ENCODE measurements around the gene USP8.
"Not testable (repeated sequence)": the region's sequence is repeated elsewhere in the genome, so short reads cannot be mapped to it uniquely, and the experiment has no call there.

USP8 gene

GRCh38 chr15:50424066-50424890, at the start of gene USP8:
TSS of gene USP8 (plus strand) at chr15:50424405. CDS start at chr15:50439074, 14,669 bp downstream.
- DNase-seq, result peak; percentile 91 to 95

DNA sequence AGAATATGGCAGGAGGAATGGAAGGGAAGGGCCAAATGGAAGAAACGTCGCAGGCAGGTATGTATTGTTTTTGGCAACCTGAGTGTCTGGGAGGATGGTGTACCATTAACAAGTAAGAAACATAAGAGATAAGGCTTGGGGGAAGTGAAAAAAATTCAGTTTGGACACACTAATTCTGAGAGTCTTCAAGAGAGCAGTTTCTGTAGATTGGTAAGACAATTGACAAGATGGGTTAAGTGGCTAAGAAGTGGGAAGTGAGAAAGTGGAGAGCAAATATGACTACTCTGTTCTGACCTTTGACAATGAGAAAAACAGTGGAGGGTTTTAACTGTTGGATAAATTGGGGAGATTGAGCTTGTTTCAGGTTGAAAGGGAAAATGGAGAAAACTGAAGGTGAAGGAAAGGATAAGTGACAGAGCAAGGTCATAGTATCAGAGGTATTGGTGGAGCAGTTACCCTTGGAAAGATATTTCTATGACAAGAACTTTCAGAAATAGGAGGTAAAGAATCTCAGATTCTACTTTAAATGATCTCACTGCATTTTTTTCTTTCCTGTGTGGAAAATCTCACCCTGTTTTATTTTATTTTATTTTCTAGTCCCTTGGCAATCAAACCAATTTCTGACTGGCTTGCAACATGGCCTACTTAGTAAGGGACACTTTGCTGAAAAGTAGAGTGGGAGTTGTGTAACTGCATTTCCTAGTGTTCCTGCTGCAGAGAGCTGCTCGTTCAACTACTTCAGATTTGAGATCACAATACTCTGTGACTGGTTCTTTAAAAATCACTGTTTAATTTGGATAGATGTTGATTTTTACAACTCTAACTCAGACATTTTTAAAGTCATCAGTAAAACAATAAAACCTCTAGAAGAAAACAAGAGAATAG, 46.1 kb upstream of the USP8 start:
- DNase-seq, result no peak

- DNase-seq, result no peak
Measured at GRCh38 chr15:50378776-50379175, 45.4 kb upstream of the USP8 start.

DNA sequence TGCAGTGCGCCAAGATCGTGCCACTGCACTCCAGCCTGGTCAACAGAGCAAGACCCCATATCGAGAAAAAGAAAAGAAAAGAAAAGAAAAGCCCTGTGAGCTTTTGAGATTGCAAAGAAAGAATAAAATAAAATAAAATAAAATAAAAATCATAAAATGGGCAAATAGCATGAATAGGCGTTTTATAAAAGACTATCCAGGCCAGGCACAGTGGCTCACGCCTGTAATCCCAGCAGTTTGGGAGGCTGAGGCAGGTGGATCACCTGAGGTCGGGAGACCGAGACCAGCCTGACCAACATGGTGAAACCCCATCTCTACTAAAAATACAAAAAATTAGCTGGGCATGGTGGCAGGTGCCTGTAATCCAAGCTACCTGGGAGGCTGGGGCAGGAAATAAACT, 44.8 kb upstream of the USP8 start:
- not testable (repeated sequence) for DNase-seq

- DNase-seq, result no peak
Measured at GRCh38 chr15:50380089-50380488, 44.1 kb upstream of the USP8 start.

GRCh38 chr15:50381438-50381837, 42.8 kb upstream of the USP8 start:
- DNase-seq, result no peak

- not testable (repeated sequence) for DNase-seq
Measured at GRCh38 chr15:50382408-50382807, 41.8 kb upstream of the USP8 start.

GRCh38 chr15:50390554-50391264, 33.5 kb upstream of the USP8 start:
- DNase-seq, result no peak

DNA sequence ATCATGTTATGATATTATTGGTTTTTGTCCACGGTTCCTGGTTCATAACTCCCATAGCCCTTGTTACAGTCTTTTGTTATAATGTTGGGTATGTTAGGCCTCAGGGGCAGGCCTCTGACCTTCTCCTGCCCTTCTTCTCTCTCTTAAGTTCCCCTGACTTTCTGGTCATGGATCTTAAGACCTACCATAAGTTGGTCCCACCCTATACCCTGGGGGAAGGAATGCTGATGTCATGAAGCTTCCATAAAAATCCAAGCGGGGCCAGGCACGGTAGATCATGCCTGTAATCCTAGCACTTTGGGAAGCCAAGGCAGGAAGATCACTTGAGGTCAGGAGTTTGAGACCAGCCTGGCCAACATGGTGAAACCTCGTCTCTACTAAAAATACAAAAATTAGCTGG, 32.6 kb upstream of the USP8 start:
- DNase-seq, result not testable (repeated sequence)

DNA sequence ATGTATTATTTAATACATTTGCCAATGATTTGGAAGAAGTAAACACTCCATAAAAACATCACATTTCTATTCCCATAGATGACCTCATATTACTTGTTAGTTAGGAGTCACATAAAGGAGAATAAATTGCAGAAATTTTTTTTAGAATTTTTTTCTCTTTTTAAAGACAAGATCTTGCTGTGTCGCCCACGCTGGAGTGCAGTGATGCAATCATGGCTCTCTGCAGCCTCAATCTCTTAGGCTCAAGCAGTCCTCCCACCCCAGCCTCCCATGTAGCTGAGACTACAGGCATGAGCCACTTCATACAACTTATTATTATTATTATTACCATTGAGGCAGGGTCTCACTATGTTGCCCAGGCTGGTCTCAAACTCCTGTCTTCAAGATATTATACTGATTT, 12.3 kb upstream of the USP8 start:
- no peak for DNase-seq

DNA sequence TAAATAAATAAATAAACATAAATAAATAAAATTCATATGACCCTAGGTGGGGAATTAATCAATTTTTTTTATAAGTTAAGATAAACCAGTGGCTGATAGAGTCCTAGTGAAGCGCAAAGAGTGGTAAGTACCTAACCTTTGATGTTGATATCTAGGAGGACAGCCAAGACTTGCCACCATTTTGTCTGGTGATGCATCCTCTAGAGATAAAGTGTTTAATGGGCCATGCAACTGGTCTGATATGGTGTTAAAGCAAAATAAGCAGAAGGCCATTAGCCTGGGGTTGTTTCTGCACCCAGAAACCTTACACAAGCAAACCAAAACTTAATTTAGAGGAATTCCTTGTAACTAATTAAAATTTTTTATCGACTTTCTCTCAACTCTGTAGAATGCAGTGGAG, 9.6 kb upstream of the USP8 start:
- DNase-seq, result no peak

DNA sequence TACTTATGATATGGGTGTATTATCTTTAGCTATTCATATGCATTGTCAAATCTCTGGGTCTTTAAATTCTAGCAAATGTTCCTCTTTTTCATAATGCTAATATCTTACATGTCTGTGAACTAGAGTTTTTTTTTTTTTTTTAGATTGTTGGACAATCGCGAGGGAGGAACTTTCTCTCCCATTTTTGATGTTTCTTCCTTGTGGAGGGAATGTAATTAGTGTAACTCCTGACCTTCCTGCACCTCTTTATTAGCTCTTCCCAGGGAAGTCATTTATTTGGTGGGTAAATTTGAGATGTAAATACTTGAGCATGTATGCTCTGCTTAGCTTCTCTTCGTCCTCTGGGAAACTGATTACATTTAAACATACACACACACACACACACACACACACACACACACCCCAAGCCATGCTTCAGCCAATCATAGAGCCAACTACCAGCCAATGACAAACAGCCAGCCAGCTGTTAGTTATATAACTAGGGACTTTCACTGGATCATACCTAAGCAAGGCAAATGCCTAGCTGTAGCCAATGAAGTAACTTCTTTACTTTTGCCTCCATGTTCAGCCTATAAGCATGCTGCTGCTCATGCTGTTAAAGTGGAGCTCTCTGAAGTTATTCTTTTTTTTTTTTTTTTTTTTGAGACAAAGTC, 8.3 kb upstream of the USP8 start:
- no peak for DNase-seq

GRCh38 chr15:50416890-50417289, 7.3 kb upstream of the USP8 start:
- no peak for DNase-seq

- peak in 1 of 2 experiments; percentile 19 for DNase-seq
Measured at GRCh38 chr15:50418041-50418583, 6.1 kb upstream of the USP8 start.

- no peak for DNase-seq
Measured at GRCh38 chr15:50425219-50425618, 1.0 kb downstream of the USP8 start.

- not testable (repeated sequence) for DNase-seq
Measured at GRCh38 chr15:50425678-50426246, 1.6 kb downstream of the USP8 start.

DNA sequence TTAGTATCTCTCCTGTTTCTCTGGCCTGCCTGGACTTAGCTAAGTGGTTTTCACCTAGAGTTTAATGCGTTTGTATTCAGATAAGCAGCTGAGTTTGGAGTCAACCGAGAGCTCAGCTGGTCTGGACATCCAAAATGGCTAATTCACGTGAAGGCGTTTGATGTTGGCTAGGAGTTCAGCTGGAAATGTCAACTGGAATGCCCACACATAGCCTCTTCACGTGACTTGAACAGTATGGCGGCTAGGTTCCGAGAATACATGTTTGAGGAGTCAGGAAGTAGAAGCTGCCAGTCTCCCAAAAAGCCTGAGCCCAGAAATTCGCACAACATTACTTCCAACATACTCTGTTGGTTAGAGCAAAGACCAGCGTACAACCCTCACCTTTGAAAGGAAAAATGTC, 2.2 kb downstream of the USP8 start:
- DNase-seq, result no peak

DNA sequence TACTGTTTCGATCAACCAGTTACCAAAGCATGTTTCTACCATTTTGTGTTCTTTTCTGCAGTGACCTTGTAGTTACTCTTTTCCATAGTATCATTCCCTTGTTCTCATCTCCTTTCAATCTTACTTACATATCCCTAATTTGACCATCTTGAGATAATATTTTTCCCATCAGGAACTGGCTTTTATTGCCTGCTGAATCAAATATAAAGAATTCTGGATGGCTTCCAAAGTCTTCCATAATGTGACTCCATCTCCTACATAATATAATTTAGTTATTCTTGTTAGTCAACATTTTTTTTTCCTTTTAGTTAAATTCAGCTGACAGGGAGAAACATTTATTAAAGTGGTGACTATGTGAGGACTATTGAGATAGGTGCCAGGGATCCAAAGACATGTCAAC, 7.0 kb downstream of the USP8 start:
- no peak for DNase-seq

GRCh38 chr15:50432230-50432629, 8.0 kb downstream of the USP8 start:
- no peak for DNase-seq

GRCh38 chr15:50435772-50436171, 11.6 kb downstream of the USP8 start:
- no peak for DNase-seq

DNA sequence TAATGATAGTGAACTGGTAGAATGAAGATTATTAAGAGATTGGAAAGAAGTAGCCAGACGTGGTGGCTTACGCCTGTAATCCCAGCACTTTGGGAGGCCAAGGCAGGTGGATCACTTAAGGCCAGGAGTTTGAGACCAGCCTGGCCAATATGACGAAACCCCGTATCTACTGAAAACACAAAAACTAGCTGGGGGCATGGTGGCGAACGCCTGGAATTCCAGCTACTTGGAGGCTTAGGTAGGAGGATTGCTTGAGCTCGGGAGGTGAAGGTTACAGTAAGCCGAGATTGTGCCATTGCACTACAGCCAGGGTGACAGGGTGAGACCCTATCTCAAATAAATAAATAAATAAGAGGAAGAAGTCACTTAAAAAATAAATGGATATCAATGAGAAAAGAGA, 14.0 kb downstream of the USP8 start:
- DNase-seq, result no peak

GRCh38 chr15:50440932-50441331, 16.7 kb downstream of the USP8 start:
- DNase-seq, result no peak

Data from NCI-H1930 (cell line).